ENCODE results near the gene PLA2G4A. TPM values are rescaled to one million over a fixed set of nuclear protein-coding genes. Genes with fewer than 3 reads are reported as not detected.

PLA2G4A gene
- total RNA-seq, 1 experiment from 2014 or later = 0.39 TPM

DNA sequence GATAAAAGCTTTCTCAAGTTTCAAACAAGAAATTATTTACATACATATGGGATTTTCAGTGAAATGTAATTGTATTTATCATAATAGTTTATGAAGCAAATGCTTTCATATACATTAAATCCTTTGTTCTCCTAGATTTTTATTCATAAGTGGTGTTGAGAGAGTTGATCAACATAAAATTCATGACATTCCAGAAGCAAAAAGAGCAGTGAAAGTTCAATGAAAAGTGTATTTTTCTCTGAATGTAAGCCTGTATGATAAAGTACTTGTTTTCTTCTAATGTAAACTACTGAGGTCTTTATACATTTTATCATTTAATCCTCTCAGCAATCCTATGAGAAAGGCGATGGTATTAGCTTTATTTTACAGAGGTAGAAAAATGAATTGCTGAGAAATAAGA, 146.5 kb downstream of the PLA2G4A start:
- no peaks in the 10 kb centered on the region for H3K23me2 ChIP-seq (ENCODE audit: insufficient read length, low read depth, low read length, poor library complexity, severe bottlenecking)
- H4K91ac ChIP-seq (ENCODE audit: insufficient read length, low read depth, low read length) = no peak overlapping the region
- no peak overlapping the region for H2BK12ac ChIP-seq (ENCODE audit: insufficient read length, low read depth, low read length)
- H3K27me3 ChIP-seq (ENCODE audit: insufficient read depth, low read length) = no peaks in the 10 kb centered on the region
- no peak overlapping the region for H3T11ph ChIP-seq (ENCODE audit: low read length)
- no peak overlapping the region for H3K4me2 ChIP-seq (ENCODE audit: insufficient read depth, insufficient read length, low read length)
- H3K36me3 Mint-ChIP-seq (ENCODE audit: insufficient read depth in 1 of 3, low read depth in 3 of 3) = no peaks in the 10 kb centered on the region
- no peak overlapping the region for H3K18ac ChIP-seq (ENCODE audit: insufficient read length, low read depth, low read length)
- H3K9me3 ChIP-seq (ENCODE audit: control insufficient read depth, low read depth, low read length) = no peaks in the 10 kb centered on the region
- no peak overlapping the region for H3K4me3 Mint-ChIP-seq
- DNase-seq = no peak
- no peaks in the 10 kb centered on the region for H4K20me1 ChIP-seq (ENCODE audit: control insufficient read depth, insufficient read depth, insufficient read length)
- no peaks in the 10 kb centered on the region for H3K79me1 ChIP-seq (ENCODE audit: insufficient read depth, low read depth, low read length, poor library complexity, severe bottlenecking)
- H3K4me1 ChIP-seq (ENCODE audit: insufficient read depth, low read length) = peaks cover 2% of the 10 kb centered on the region; the same call in 1 of the 2 replicates
- H2BK20ac ChIP-seq (ENCODE audit: low read depth, low read length, poor library complexity, severe bottlenecking) = no peak overlapping the region
- no peak overlapping the region for H3K56ac ChIP-seq (ENCODE audit: insufficient read length, low read depth, low read length)
- H3K9me3 Mint-ChIP-seq = no peaks in the 10 kb centered on the region
- no peak overlapping the region for H3K9ac ChIP-seq (ENCODE audit: extremely low read depth, insufficient read length, low read length)
- TF ChIP-seq, protein P1, sequence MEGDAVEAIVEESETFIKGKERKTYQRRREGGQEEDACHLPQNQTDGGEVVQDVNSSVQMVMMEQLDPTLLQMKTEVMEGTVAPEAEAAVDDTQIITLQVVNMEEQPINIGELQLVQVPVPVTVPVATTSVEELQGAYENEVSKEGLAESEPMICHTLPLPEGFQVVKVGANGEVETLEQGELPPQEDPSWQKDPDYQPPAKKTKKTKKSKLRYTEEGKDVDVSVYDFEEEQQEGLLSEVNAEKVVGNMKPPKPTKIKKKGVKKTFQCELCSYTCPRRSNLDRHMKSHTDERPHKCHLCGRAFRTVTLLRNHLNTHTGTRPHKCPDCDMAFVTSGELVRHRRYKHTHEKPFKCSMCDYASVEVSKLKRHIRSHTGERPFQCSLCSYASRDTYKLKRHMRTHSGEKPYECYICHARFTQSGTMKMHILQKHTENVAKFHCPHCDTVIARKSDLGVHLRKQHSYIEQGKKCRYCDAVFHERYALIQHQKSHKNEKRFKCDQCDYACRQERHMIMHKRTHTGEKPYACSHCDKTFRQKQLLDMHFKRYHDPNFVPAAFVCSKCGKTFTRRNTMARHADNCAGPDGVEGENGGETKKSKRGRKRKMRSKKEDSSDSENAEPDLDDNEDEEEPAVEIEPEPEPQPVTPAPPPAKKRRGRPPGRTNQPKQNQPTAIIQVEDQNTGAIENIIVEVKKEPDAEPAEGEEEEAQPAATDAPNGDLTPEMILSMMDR (conservative IDR thresholded peaks at IDR 0.05) = no peak
- H2BK15ac ChIP-seq (ENCODE audit: low read depth, low read length) = no peak overlapping the region
- WGBS (ENCODE audit: extremely low coverage, insufficient read length, low lambda C conversion rate) = no CpG with 5 or more reads among the region's 1 CpG
- no peak overlapping the region for H3K14ac ChIP-seq (ENCODE audit: insufficient read depth, low read length)
- H3K4ac ChIP-seq (ENCODE audit: low read depth, low read length) = no peak overlapping the region
- no peaks in the 10 kb centered on the region for H3K27me3 Mint-ChIP-seq (ENCODE audit: low read depth)
- H3K4me1 Mint-ChIP-seq = no peaks in the 10 kb centered on the region
- no peak overlapping the region for H2BK5ac ChIP-seq (ENCODE audit: insufficient read length, low read length)
- no peak overlapping the region for H3K23ac ChIP-seq (ENCODE audit: insufficient read length, low read depth, low read length)
- no peak overlapping the region; a peak in 1 of 7 replicates for H3K27ac Mint-ChIP-seq
- H4K8ac ChIP-seq (replicated peaks; ENCODE audit: insufficient read length, low read depth, low read length) = no peak overlapping the region
- H2BK120ac ChIP-seq (ENCODE audit: low read depth, low read length, poor library complexity, severe bottlenecking) = no peak overlapping the region
- H2AFZ ChIP-seq (ENCODE audit: low read length) = no peak overlapping the region
- no peak overlapping the region for H2AK5ac ChIP-seq (ENCODE audit: insufficient read length, low read length)
- no peak overlapping the region for H4K5ac ChIP-seq (ENCODE audit: insufficient read length, low read depth, low read length)
- no peak overlapping the region for H3K27ac ChIP-seq (ENCODE audit: insufficient read length, low read depth, low read length)
- H3K79me2 ChIP-seq (ENCODE audit: insufficient read depth, low read length) = no peaks in the 10 kb centered on the region
